Thyroid gland (tissue), 4 donors: ENCODE measurements around the gene RNF103.
"Not testable (repeated sequence)": the region's sequence is repeated elsewhere in the genome, so short reads cannot be mapped to it uniquely, and the experiment has no call there.

Source experiments
- POLR2A ChIP-seq, 2 donors: fragments of 450-650 bp; IDR thresholded peaks; one replicate each; pipeline ENCODE4 v1.6.1; 2017; ENCODE audit warnings: antibody characterized with exemption in 2 of 2, mild to moderate bottlenecking in 2 of 2, moderate library complexity in 1 of 2
- TF ChIP-seq, protein P1 (sequence below), 6 experiments: fragments of 200-600 bp in 3 of 6; fragments of 450-650 bp in 3 of 6; sonication (generic) in 3 of 6; IDR thresholded peaks; one replicate each; pipeline ENCODE4 v1.5.1; 2016 to 2019; ENCODE audit warnings: antibody characterized with exemption in 6 of 6, mild to moderate bottlenecking in 2 of 6, inconsistent platforms in 1 of 6, moderate library complexity in 1 of 6

DNA sequence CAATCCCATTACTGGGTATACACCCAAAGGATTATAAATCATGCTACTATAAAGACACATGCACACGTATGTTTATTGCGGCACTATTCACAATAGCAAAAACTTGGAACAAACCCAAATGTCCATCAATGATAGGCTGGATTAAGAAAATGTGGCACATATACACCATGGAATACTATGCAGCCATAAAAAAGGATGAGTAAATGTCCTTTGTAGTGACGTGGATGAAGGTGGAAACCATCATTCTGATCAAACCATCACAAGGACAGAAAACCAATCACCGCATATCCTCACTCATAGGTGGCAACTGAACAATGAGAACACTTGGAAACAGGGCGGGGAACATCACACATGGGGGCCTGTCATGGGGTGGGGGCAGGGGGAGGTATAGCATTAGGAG, 45.7 kb upstream of the RNF103 start:
- not testable (repeated sequence) for TF ChIP-seq POLR2A (IDR thresholded peaks at IDR 0.05)
- TF ChIP-seq, protein P1, sequence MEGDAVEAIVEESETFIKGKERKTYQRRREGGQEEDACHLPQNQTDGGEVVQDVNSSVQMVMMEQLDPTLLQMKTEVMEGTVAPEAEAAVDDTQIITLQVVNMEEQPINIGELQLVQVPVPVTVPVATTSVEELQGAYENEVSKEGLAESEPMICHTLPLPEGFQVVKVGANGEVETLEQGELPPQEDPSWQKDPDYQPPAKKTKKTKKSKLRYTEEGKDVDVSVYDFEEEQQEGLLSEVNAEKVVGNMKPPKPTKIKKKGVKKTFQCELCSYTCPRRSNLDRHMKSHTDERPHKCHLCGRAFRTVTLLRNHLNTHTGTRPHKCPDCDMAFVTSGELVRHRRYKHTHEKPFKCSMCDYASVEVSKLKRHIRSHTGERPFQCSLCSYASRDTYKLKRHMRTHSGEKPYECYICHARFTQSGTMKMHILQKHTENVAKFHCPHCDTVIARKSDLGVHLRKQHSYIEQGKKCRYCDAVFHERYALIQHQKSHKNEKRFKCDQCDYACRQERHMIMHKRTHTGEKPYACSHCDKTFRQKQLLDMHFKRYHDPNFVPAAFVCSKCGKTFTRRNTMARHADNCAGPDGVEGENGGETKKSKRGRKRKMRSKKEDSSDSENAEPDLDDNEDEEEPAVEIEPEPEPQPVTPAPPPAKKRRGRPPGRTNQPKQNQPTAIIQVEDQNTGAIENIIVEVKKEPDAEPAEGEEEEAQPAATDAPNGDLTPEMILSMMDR (IDR thresholded peaks at IDR 0.05): not testable (repeated sequence)
